HEK293T (cell line): ENCODE results near the gene NDUFS6.

Source experiments
- CTCF ChIA-PET: fragments of 350-600 bp; formaldehyde crosslinking; extraction: SDS; loops from one replicate; lab custom pipeline; 2021; ENCODE audit warnings: antibody characterized with exemption, inconsistent platforms; lab: Yijun Ruan, JAX
- POLR2A ChIA-PET: fragments of 350-600 bp; formaldehyde crosslinking; extraction: SDS; loops from one replicate; lab custom pipeline; 2020; ENCODE audit warnings: antibody characterized with exemption, inconsistent platforms; lab: Yijun Ruan, JAX
- DNase-seq: peaks from one replicate; pipeline ENCODE4 v3.0.0; 2012; ENCODE audit warnings: mixed read lengths; ENCODE audit errors: extremely low spot score
- ARNT ChIP-seq: fragments of 450-650 bp; IDR thresholded peaks from 2 replicates; pipeline ENCODE4 v1.6.1; 2017; ENCODE audit warnings: mild to moderate bottlenecking
- BHLHE40 ChIP-seq: fragments of 450-650 bp; IDR thresholded peaks from 2 replicates; pipeline ENCODE4 v1.6.1; 2016; ENCODE audit warnings: mild to moderate bottlenecking, moderate library complexity, borderline replicate concordance
- CTBP1 ChIP-seq: fragments of 450-650 bp; IDR thresholded peaks from 2 replicates; pipeline ENCODE4 v1.6.1; 2016; ENCODE audit warnings: borderline replicate concordance
- ELF4 ChIP-seq: fragments of 450-650 bp; IDR thresholded peaks from 2 replicates; pipeline ENCODE4 v1.6.1; 2017; ENCODE audit warnings: antibody characterized with exemption
- FOXA1 ChIP-seq: fragments of 450-650 bp; IDR thresholded peaks from 2 replicates; pipeline ENCODE4 v1.6.1; 2016; ENCODE audit warnings: mild to moderate bottlenecking
- FOXK2 ChIP-seq: fragments of 450-650 bp; IDR thresholded peaks from 2 replicates; pipeline ENCODE4 v1.6.1; 2016; ENCODE audit warnings: mild to moderate bottlenecking
- FOXM1 ChIP-seq: fragments of 450-650 bp; IDR thresholded peaks from 2 replicates; pipeline ENCODE4 v1.6.1; 2017; ENCODE audit warnings: mild to moderate bottlenecking, borderline replicate concordance
- HDGF ChIP-seq: fragments of 450-650 bp; IDR thresholded peaks from 2 replicates; pipeline ENCODE4 v1.6.1; 2017; ENCODE audit warnings: antibody characterized with exemption, borderline replicate concordance
- L3MBTL2 ChIP-seq: fragments of 450-650 bp; conservative IDR thresholded peaks from 2 replicates; pipeline ENCODE4 v1.6.1; 2016; ENCODE audit warnings: mild to moderate bottlenecking
- LEF1 ChIP-seq: fragments of 450-650 bp; IDR thresholded peaks from 2 replicates; pipeline ENCODE4 v1.6.1; 2017; ENCODE audit warnings: mild to moderate bottlenecking, borderline replicate concordance
- NFRKB ChIP-seq: fragments of 450-650 bp; IDR thresholded peaks from 2 replicates; pipeline ENCODE4 v1.6.1; 2016; ENCODE audit warnings: mild to moderate bottlenecking, moderate library complexity
- PKNOX1 ChIP-seq: fragments of 450-650 bp; IDR thresholded peaks from 2 replicates; pipeline ENCODE4 v1.6.1; 2016
- SP1 ChIP-seq: fragments of 450-650 bp; IDR thresholded peaks from 2 replicates; pipeline ENCODE4 v1.6.1; 2017
- SUZ12 ChIP-seq: fragments of 450-650 bp; IDR thresholded peaks from 2 replicates; pipeline ENCODE4 v1.6.1; 2016; ENCODE audit warnings: mild to moderate bottlenecking
- TARDBP ChIP-seq: fragments of 450-650 bp; IDR thresholded peaks from 2 replicates; pipeline ENCODE4 v1.6.1; 2016
- ZNF384 ChIP-seq: fragments of 450-650 bp; IDR thresholded peaks from 2 replicates; pipeline ENCODE4 v1.6.1; 2016

NDUFS6 gene

GRCh38 chr5:1851290-1851934 lies 50.2 kb downstream of the NDUFS6 start:
- CTCF ChIA-PET, result no interaction called here
- POLR2A ChIA-PET, result no interaction called here
- TF ChIP-seq PKNOX1 (no peak), FOXK2 (no peak), CTBP1 (no peak)
- no peak for DNase-seq

- no peak for DNase-seq
- TF ChIP-seq SUZ12, result no peak
- no peak for TF ChIP-seq NFRKB
- TF ChIP-seq FOXK2, result no peak
- TF ChIP-seq HDGF, result no peak
- TF ChIP-seq ARNT, result no peak
- no peak for TF ChIP-seq CTBP1
- TF ChIP-seq BHLHE40, result no peak
- TF ChIP-seq PKNOX1, result no peak
- no peak for TF ChIP-seq FOXM1
- TF ChIP-seq FOXA1, result no peak
- TF ChIP-seq ZNF384, result no peak
- no peak for TF ChIP-seq LEF1
- TF ChIP-seq SP1, result no peak
- no peak for TF ChIP-seq ELF4
- TF ChIP-seq L3MBTL2, result no peak
- no peak for TF ChIP-seq TARDBP
- CTCF ChIA-PET, result no interaction called here
- POLR2A ChIA-PET, result no interaction called here
Observed at GRCh38 chr5:1852324-1852947, 51.2 kb downstream of the NDUFS6 start.

- DNase-seq, result no peak
- POLR2A ChIA-PET, result no interaction called here
- TF ChIP-seq TARDBP, result no peak
- TF ChIP-seq SP1, result no peak
- TF ChIP-seq PKNOX1, result no peak
- no peak for TF ChIP-seq ELF4
- no peak for TF ChIP-seq CTBP1
- TF ChIP-seq L3MBTL2, result no peak
- TF ChIP-seq ARNT, result no peak
- no peak for TF ChIP-seq LEF1
- no peak for TF ChIP-seq ZNF384
- TF ChIP-seq SUZ12, result no peak
- no peak for TF ChIP-seq HDGF
- no peak for TF ChIP-seq FOXK2
- TF ChIP-seq FOXA1, result no peak
- TF ChIP-seq NFRKB, result no peak
- no peak for TF ChIP-seq BHLHE40
- CTCF ChIA-PET, result no interaction called here
Observed at GRCh38 chr5:1853531-1853930, 52.3 kb downstream of the NDUFS6 start.

- ChIA-PET POLR2A (interaction anchor here (0.8 kb wide), 1 partner anchor 54 kb away, joined by 3 read pairs; the partner anchor contains the start of gene NDUFS6), CTCF (interaction anchor here (0.6 kb wide), 1 partner anchor 34 kb away, joined by 3 read pairs; no protein-coding TSS in a partner anchor)
- DNase-seq, result no peak
- TF ChIP-seq ZNF384 (no peak), BHLHE40 (no peak), HDGF (no peak), FOXM1 (no peak), ARNT (no peak), LEF1 (no peak), TARDBP (no peak), FOXA1 (no peak), PKNOX1 (no peak), FOXK2 (no peak)
Observed at GRCh38 chr5:1855075-1855474, 53.9 kb downstream of the NDUFS6 start.

- TF ChIP-seq FOXA1, result no peak
- TF ChIP-seq SUZ12, result no peak
- no peak for TF ChIP-seq FOXK2
- no peak for TF ChIP-seq SP1
- TF ChIP-seq PKNOX1, result no peak
- TF ChIP-seq TARDBP, result no peak
- no peak for TF ChIP-seq ARNT
- TF ChIP-seq ELF4, result no peak
- TF ChIP-seq CTBP1, result no peak
- TF ChIP-seq HDGF, result no peak
- no peak for TF ChIP-seq LEF1
- no peak for TF ChIP-seq L3MBTL2
- TF ChIP-seq ZNF384, result no peak
- TF ChIP-seq FOXM1, result no peak
- no peak for TF ChIP-seq NFRKB
- no peak for TF ChIP-seq BHLHE40
- ChIA-PET POLR2A (interaction anchor here (0.8 kb wide), 1 partner anchor 55 kb away, joined by 3 read pairs; the partner anchor contains the start of gene NDUFS6), CTCF (interaction anchor here (0.6 kb wide), 1 partner anchor 33 kb away, joined by 3 read pairs; no protein-coding TSS in a partner anchor)
- DNase-seq, result no peak
Observed at GRCh38 chr5:1855596-1855995, 54.4 kb downstream of the NDUFS6 start.
